HG03039 (cell line): ENCODE measurements around the gene ALOXE3.

Source experiments
- ATAC-seq: cut with Tn5 transposase; IDR thresholded peaks from one replicate; pipeline ENCODE4 v1.9.1; 2021; ENCODE audit warnings: mild to moderate bottlenecking, moderate library complexity; ENCODE audit not compliant: unreplicated experiment

The ALOXE3 gene

GRCh38 chr17:8142887-8143580 is 24.7 kb upstream of the ALOXE3 start:
- no peak for ATAC-seq

- no peak for ATAC-seq
These were observed 24.0 kb upstream of the ALOXE3 start for GRCh38 chr17:8142158-8142886.

- no peak for ATAC-seq
These were observed 23.4 kb upstream of the ALOXE3 start for GRCh38 chr17:8141741-8142140.

GRCh38 chr17:8141045-8141444 is 22.7 kb upstream of the ALOXE3 start:
- no peak for ATAC-seq

GRCh38 chr17:8140065-8141029 is 22.0 kb upstream of the ALOXE3 start:
- ATAC-seq = no peak

- peak; percentile 76 for ATAC-seq
These were observed 20.5 kb upstream of the ALOXE3 start for GRCh38 chr17:8138672-8139371.

- no peak for ATAC-seq
These were observed 20.0 kb upstream of the ALOXE3 start for GRCh38 chr17:8138374-8138671.

GRCh38 chr17:8137645-8138373 is 19.5 kb upstream of the ALOXE3 start:
- no peak for ATAC-seq

GRCh38 chr17:8133941-8134340 is 15.6 kb upstream of the ALOXE3 start:
- no peak for ATAC-seq

GRCh38 chr17:8133399-8133798 is 15.1 kb upstream of the ALOXE3 start:
- no peak for ATAC-seq

- no peak for ATAC-seq
These were observed 13.6 kb upstream of the ALOXE3 start for GRCh38 chr17:8131844-8132441.

GRCh38 chr17:8128125-8128784 is 9.9 kb upstream of the ALOXE3 start:
- ATAC-seq = no peak

- ATAC-seq = no peak
These were observed 8.3 kb upstream of the ALOXE3 start for GRCh38 chr17:8126491-8127066.

GRCh38 chr17:8125947-8126490 is 7.7 kb upstream of the ALOXE3 start:
- ATAC-seq = no peak

- ATAC-seq = no peak
These were observed 7.0 kb upstream of the ALOXE3 start for GRCh38 chr17:8125154-8125946.

- no peak for ATAC-seq
These were observed 6.2 kb upstream of the ALOXE3 start for GRCh38 chr17:8124350-8125153.

GRCh38 chr17:8123695-8124349 is 5.5 kb upstream of the ALOXE3 start, which contains the start of gene HES7:
Gene HES7, minus strand, starts transcription at chr17:8124106. Its CDS starts 22 bp downstream, at chr17:8124084.
- ATAC-seq = no peak
